Epidermal melanocyte (primary cell): Measurements from ENCODE around the gene SNX15.

Source experiments
- DNase-seq: peaks from one replicate; pipeline ENCODE4 v3.0.0; 2011; ENCODE audit warnings: low spot score; ENCODE audit not compliant: insufficient read length

The SNX15 gene

DNA sequence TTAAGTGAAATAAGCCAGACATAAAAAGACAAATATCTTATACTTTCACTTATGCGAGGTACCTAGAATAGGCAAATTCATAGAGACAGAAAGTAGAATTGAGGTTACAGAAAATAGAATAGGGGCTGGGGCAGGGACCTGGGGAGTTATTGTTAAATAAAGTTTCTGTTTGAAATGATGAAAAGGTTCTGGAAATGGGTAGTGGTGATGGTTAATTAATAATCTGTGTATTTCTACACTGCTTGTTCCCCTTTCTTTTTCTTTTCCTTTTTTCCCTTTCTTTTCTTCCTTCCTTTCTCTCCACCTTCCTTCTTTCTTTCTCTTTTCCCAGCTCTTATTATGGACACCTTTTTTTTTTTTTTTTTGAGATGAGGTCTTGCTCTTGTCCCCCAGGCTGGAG, 28.3 kb downstream of the SNX15 start:
- DNase-seq = no peak

DNA sequence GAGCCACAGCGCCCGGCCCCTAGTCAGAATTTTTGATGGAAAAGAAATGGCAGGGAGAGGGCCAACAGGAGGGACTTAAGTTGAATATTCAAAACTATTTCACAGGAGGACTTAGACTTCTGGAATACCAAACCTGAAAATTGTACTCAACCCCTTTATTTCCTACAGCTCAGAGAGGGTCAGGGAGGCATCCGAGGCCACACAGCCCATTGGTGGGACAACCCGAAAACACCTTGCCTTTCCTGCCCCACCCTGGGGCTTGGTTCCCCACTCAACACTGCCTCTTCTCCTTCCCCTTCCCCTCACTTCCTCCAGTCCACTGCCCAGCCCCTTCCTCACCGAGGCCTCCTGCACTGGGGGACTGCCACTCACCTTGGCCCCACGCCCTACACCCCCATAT, 29.8 kb downstream of the SNX15 start:
- DNase-seq = no peak

DNA sequence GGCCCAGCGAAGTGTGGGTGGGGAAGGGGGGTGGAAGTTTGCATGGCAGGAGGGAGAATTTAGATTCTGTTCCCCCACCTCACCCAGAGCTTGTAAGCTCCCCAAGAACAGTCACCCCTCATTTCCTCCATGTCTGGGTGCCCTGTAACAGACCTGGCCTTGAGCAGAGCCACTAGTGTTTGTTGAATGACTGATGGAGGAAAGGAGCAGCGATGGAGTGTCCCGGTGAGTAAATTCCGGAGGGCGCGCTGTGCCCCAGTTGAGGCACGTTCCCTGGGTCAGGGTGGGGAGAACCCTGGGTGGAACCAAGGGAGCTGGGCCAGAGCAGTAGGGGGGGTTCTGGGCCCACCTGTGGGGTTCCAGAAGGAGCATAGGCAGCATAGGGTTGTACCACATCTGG, 30.3 kb downstream of the SNX15 start:
- DNase-seq = no peak

DNA sequence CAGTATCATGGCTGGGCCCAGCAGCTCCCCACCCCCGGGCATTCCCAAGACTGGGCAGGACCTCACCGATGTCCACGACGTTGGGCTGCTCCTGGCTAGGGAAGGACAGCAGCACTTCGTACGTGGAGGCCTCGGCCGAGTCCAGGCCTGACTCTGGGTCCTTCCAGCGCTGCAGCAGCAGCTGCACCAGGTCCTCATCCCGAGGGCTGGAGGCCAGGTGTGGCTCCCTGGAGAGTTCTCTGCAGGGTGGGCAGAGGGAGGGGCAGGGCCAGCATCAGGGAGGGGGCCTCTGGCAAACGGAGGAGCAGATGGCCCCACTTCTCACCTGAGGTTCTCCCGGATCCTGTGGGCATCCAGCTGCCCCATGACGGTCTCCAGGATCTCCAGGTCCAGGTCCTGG, 30.8 kb downstream of the SNX15 start:
- no peak for DNase-seq

DNA sequence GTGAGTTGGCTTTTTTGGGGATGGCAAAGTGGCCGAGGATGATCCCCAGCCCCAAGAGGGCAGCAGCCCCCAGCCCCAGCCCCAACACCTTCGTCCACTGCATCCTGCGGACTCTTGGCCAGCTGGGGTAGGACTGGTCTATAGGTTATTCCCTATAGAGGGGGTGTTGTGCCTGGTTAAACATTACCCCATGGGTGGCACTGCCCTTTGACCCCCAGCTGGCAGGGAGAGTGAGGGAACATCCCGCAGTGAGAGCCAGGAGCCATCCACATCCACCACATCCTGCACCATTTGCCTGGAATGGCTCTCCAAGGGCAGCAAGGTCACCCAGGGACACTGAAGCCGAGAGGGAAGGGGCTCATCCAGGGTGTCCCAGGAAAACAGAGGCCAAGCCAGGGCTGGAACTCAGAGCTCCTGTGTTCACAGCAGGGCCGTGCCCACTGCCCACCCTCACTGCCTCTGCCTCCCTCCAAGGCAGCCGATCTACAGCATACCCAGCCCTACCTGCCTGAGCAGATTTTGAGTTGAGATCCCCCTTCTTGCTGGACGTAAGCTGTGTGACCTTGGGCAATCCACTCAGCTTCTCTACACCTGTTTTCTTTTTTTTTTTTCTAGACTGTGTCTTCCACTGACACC, 31.3 kb downstream of the SNX15 start, which contains the start of gene NAALADL1:
TSS of gene NAALADL1 (minus strand) at position 135 of the 636 bp plus-strand sequence. CDS start at position 103, 32 bp downstream.
- no peak for DNase-seq

DNA sequence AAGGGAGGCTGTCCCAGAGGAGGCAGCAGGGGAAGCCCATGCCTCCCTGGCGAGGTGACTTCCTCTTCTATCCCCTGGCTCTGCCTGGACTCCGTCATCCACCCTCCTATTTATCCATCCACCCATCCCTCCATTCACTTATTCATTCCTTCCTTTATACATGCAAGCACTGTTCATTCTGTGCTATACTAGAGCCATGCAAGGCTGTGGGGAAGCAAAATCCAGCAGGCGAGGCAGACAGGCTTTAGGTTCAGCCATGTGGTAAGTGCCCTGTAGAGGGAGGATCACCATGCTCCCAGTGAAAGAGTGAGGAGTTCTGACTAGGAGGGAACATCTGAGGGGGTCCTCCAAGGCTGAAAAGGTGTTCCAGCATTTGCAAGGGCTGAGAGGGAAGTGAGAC, 32.3 kb downstream of the SNX15 start:
- no peak for DNase-seq

DNA sequence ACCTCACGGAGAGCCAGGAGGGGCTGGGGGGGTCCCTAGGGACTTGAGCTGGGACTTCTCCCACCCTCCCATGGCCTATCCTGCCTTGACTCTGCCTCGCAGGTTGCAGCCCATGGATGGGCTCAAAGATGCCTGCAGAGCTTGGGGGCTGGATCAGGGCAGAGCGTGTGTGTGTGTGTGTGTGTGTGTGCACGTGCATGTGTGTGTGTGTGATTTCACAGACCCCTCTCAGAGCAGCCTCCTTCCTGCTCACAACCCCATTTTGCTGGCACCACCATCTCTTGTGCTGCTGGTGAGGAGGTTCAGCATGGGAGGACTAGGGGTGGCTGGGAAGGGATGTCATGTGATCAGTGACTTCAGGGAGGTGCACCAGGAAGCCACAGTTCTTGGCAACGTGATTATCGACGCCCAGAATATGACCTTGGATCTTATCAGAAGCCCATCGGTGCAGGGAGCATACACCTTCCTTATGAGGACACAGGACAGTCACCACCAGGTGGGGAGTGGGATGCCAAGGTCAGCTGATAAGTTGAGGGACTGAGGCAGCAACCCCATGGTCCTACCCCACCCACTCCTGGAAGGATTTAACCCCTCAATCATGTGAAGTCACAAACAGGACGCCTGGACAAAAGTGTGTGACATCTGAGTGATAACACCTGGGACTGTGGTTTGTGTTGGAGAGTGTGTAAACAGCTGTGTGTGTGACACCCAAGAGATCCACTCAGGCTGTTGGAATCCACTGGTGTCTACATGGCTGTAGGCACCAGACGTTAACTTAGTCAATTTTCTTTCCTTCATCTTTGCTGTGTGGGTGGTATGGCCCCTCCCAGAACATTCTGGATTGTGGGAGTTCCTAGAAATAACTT, 33.0 kb downstream of the SNX15 start:
- no peak for DNase-seq

DNA sequence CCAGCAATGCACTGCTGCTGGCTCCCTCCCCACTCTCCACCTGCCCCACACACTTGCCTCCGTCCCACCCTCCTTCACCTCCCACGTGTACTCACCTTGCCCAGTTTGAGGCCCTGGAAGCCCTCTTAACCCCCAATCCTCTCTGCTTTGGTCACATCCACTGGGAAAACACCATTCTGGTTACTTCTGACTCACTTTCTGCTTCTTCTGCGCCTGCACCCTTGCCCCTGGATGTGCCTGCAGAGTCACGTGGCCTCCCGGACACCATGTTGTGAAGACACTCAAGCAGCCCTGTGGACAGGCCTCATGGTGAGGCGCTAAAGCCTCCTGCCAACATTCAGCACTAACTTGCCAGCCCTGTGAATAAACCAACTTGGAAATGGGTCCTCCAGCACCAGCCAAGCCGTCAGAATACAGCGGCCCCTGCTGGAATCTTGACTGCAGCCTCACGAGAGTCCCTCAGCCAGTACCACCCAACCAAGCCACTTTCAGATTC, 33.7 kb downstream of the SNX15 start:
- no peak for DNase-seq

DNA sequence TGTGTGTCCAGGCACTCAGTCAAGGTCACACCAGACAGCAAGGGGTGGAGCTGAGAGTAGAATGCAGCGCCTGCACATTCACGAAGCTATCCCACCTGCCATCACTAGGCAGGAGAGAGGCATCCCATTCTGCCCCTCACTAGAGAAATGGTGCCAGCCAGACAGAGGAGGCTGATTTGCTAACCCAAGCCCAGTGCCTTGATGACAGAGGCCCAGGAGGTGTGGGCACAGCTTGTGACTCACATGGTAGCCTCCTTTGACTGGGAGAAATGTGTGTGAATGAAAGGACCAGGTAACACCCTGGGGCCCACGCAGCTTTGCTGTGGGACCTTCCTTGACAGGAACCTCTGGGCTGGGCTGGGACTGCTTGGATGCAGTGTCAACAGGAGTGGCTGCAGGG, 36.3 kb downstream of the SNX15 start:
- DNase-seq = no peak

DNA sequence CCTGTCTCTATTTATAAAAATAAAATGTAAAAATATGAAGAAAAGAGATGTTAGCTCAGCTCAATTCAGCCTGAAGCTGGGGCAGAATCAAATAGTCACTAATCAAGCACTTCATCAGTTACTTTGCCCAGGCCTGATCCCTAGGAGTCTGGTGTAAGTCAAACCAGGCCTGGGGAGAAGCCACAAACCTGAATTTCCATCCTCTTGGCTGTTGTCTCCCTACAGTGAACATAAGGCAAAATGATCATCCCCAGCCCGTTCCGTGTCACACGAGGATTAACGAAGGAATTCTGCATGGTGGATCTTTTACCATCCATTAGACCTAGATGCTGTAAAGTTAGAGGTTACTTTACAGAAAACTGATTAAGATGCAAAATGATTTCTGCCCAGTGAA, 37.6 kb downstream of the SNX15 start:
- no peak for DNase-seq

DNA sequence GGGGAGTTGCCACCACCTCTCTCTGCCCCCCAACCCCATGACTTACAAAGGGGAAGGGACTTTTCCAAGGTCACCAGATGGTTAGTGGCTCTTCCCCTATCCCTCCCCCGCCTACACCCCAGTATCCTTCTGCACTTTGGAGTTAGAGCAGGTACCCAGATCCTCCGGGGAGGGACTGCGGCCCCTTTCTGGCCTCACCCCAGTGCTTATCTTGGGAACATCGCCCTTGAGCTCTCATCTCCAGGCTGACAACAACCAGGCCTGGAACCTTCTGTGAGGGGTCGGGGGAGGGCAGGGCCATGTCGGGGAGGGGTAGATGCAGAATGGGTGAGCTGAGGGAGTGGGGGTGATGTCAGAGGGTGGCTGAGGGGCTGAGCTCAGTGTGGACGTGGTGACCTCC, 38.6 kb downstream of the SNX15 start:
- no peak for DNase-seq

DNA sequence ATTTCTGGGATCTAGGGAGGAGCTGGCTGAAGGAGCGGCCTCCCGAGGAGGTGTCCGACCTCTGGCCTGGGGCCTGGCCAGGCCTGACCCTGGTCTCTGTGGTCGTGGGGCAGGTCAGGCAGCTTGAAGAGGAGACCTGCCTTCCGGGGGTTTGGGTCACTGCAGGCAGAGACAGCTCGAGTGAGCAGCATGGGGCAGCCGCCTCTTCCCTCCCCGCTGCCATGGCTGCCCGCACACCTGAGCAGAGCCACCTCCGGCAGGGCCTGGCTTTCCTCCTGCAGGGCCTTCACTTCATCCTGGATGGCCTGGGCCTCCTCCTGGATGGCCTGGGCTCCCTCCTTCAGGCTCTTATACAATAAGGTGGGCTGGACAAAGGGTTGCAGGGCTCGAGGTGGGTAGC, 39.1 kb downstream of the SNX15 start:
- DNase-seq = no peak

DNA sequence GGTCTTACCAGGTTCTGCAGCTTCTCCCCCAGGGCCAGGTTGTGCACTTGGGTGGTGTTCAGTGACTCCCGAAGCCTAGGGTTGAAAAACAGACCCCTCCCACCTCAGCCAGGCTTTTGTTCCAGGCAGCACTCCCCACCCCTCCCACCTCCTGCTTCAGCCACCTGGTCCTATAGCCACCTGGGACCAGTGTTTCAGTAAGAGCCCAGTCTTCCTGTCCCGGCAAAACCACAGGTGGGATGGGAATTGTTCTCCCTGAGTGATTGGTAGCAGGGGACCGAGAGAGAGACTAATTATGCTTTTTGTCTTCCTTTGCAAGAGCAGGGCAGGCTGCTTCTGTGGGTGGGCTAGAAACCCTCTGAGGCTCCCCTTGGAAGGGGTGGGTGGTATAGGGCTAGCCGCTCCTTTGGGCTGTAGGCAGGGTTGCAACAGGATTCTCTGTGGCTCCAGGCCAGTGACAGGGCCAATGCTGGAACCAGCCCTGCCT, 39.6 kb downstream of the SNX15 start:
- no peak for DNase-seq

DNA sequence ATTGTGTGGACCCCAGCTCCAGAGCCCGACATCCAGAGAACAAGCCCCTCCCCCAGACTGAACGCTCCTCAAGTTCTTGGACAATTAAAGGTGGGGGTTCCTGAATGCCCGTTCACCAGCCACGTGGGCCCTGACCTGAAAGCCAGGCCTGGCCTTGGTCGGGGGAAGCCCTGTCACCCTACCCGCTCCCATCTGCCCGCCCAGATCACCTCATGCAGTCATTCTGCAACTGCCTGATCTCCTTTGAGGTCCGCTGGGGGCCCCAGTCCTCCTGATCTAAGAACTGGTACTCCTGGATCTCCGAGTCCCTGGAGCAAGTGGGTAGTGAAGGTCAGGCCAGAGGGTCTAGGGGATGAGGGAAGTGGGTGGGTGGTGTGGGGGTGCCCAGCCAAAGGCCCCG, 40.2 kb downstream of the SNX15 start:
- DNase-seq = no peak

DNA sequence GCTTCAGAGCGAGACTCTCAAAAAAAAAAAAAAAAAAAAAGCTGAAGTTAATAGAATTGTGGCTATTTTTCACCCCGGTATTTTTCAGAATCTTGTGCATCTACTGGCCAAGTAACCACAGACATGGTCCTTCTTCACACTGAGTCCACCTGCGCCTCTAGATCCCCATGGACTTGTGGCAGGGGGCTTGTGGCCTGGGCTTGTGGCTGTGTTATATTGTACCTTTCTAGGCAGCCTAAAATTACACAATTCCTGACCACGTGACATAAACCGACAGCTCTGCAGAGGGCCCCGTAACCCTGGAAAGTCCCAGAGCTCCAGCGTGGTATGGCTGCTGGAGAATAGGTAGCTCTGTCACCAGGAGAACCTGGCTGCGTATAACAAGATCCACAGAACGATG, 42.0 kb downstream of the SNX15 start:
- no peak for DNase-seq

DNA sequence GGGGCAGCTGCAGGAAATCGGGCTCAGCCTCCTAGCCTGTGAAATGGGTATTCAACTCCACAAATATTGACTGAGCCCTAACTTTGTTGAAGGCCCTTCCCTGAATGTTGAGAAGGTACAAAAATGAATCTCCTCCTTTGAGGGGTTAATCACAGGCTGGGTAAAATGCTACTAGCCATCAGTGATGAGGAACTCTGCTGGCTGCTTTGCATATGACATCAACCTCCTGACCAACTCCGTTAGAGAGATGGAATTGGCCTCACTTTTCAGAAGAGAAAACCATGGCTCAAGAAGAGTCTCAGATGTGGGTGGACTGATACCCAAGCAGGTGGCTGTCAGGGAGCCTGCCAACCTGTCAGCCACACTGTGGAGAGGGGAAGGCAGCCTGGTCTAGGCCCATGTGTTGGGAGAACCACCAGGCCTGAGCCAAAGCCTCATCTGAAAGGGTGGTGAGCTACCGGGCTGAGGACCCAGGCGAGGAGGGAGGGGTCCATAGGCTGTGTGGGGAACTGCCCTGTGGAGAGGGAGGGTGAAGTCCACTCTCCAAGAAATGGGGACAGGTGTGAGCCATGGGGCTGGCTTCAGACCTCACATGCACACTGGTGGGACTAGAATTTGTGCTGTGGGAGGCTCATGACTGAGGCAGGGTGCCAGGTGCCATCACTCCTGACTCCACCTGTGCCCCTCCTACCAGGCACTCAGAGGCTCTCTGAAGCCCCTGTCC, 44.8 kb downstream of the SNX15 start:
- DNase-seq = no peak

DNA sequence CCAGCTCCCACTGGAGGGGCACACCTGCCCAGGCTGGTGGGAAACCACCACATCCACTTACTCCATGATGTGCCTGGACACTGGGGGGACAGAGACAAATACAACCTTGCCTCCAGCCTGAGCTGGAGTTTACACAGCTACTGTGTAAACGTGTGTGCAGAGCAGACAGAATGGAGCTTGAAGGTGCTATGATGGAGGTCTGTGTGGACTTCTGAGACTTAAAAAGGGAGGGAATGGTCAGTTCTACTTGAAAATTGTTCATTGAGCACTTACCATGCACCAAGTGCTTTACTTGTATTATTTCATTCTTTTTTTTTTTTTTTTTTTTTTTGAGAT, 45.4 kb downstream of the SNX15 start:
- DNase-seq = no peak

DNA sequence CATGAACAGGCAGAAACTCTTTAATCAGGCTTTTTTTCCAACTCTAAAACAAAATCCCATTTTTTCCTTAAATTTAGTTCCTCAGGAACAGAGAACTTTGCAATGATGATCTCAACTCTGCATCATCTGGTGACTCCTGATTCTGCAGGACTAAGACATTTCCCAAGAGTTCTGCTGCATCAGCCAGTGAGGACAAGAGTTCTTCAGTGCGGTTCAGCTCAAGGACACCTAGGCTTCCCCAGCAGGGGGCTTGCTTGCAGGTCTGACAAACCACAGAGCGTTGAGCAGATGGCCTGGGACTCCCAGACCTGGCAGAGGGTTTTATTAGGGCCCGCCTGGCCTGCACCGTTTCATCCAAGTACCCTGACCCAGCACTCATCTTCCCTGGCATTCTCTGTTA, 50.2 kb downstream of the SNX15 start:
- DNase-seq = no peak

DNA sequence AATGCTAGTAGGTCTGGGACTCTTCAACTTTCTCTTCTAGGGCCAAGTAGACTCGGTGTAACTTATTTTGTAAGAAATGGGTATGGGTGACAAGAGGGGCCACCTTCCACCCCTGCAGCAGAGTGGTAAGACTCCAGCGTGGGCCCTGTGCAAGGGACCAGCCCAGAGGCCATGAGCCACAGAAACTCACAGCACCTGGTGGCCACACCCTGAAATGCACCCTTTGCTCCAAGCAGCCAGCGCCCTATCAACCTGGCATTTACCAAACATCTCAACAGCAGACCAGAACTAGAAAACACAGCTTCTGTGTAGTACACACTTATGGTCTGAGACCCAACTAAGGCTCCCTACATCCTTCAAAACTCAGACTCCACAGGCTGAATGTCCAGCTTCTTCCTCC, 50.9 kb downstream of the SNX15 start:
- no peak for DNase-seq

DNA sequence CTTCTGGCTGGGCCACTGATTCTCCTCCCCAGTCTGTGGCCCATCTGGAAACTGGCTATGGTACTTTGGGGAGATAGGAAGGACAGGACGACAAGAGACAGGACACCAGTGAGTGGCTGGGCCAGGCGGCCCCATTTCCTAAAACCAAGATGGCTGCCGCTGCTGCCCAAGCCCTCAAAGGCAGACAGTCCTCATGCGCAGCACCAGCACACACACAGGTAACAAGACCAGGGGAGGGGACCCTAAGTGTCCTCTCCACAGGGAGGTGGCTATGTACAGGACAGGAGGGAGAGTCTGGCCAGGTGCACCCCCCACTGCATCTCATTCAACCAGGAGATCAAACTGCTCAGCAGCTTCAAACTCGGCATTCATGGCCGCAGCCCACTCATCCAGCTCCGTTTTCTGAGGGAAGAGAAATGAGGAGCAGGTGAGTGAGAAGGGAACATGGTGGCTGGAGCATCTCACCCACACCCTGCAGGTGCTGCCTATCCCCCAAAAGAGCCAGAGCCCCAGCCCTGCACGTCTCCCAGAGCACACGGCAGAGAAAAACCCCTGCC, 51.6 kb downstream of the SNX15 start:
- DNase-seq = no peak

DNA sequence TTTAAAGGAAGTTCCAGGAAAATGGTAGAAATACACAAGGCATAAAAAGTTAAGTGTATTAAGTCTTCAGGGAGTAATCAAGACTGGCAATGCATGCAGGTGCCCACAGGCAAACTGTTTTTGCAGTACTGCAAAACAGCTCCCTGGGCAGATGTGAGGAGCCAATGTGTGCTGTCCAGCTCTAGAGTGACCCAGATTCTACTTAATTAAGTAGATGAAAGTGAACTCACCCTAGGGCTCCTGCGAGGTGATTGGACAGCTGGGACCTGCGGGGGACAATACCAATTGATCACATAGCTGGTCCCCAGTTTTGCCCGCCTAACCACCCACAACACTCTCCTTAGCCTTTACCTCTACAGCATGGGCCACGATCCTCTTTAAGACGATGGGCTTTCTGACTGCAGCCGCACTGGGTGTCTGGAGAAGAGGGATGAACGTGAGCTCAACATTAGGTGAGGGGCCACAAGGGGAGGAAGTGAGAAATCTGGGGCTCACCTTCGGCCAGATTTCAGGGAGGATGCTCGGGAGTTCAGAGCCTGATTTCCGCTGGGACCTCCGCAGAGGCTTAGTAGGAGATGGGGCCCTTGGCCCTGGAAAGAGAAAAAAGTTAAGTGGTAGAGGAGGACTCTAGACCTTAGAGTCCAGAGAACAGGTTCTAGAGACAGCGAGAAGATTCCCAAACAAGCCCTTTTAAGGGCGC, 56.0 kb downstream of the SNX15 start:
- DNase-seq = no peak
